Gastroesophageal sphincter (tissue), 4 donors: ENCODE results near the gene GADD45A. TPM values are rescaled to one million over a fixed set of nuclear protein-coding genes. Genes with fewer than 3 reads are reported as not detected.
A peak's percentile ranks its signal among the peaks of the same experiment; 100 is the strongest.

Source experiments
- ATAC-seq: fragments of 150-250 bp; one replicate; pipeline ENCODE4 v1.9.1; 2016; ENCODE audit warnings: mild to moderate bottlenecking, moderate library complexity
- H3K27ac ChIP-seq, 4 donors: fragments of 200-600 bp; sonication (generic) in 3 of 4; 1 replicate in 3 of 4; 2 replicates in 1 of 4; pipeline ENCODE4 v1.5.1; 2016 to 2019
- H3K27me3 ChIP-seq: fragments of 200-600 bp; sonication (generic); one replicate; pipeline ENCODE4 v1.5.1; 2019
- H3K36me3 ChIP-seq, 2 donors: fragments of 200-600 bp; sonication (generic); one replicate each; pipeline ENCODE4 v1.5.1; 2019; ENCODE audit warnings: control low read depth in 1 of 2
- H3K4me1 ChIP-seq, 3 donors: fragments of 200-600 bp; sonication (generic); 1 replicate in 2 of 3; 2 replicates in 1 of 3; pipeline ENCODE4 v1.5.1; 2016 to 2019; ENCODE audit warnings: control low read depth in 2 of 3
- H3K4me3 ChIP-seq, 2 donors: fragments of 200-600 bp; sonication (generic); one replicate each; pipeline ENCODE4 v1.5.1; 2019; ENCODE audit warnings: mild to moderate bottlenecking in 1 of 2, moderate library complexity in 1 of 2
- H3K9me3 ChIP-seq, 3 donors: fragments of 200-600 bp; sonication (generic); one replicate each; pipeline ENCODE4 v1.5.1; 2017 to 2019; ENCODE audit warnings: control low read depth in 2 of 3
- CTCF ChIP-seq, 4 experiments: fragments of 200-600 bp in 2 of 4; fragments of 450-650 bp in 2 of 4; sonication (generic) in 1 of 4; IDR thresholded peaks; one replicate each; pipeline ENCODE4 v1.5.1; 2017 to 2019; ENCODE audit warnings: antibody characterized with exemption in 4 of 4, mild to moderate bottlenecking in 2 of 4, moderate library complexity in 2 of 4
- EP300 ChIP-seq: sonication (generic); formaldehyde crosslinking; IDR thresholded peaks from one replicate; pipeline ENCODE4 v1.6.1; 2017; ENCODE audit warnings: antibody characterized with exemption, mild to moderate bottlenecking
- POLR2A ChIP-seq, 2 donors: fragments of 450-650 bp; IDR thresholded peaks; one replicate each; pipeline ENCODE4 v1.6.1; 2017; ENCODE audit warnings: antibody characterized with exemption in 2 of 2, mild to moderate bottlenecking in 2 of 2, moderate library complexity in 1 of 2
- POLR2AphosphoS5 ChIP-seq: sonication (generic); formaldehyde crosslinking; IDR thresholded peaks from one replicate; pipeline ENCODE4 v1.6.1; 2017; ENCODE audit warnings: antibody characterized with exemption
- WGBS, 2 donors: methylation state at CpG; one replicate each; pipeline ENCODE4 v1.1.5; 2018; ENCODE audit warnings: low coverage in 1 of 2; 5-methylcytosine and 5-hydroxymethylcytosine counted together
- total RNA-seq, 4 donors: library from RNA; depleted of rRNA; stranded (reverse); fragments of >200 nt; gene quantifications; one replicate each; pipeline ENCODE4 v1.1.0, GENCODE V29; 2016

Gene GADD45A
- total RNA-seq, 4 donors from 2014 or later: 58.7 to 69.9 (median 65.6) TPM

GRCh38 chr1:67645495-67646144 lies 39.4 kb upstream of the GADD45A start:
- no peak overlapping the region for H3K4me3 ChIP-seq
- no peaks in the 10 kb centered on the region for H3K27me3 ChIP-seq
- H3K4me1 ChIP-seq: peaks cover 0 to 27% (median 11%) of the 10 kb centered on the region in 3 donors
- peak; percentile 68 for ATAC-seq
- no peaks in the 10 kb centered on the region for H3K36me3 ChIP-seq
- 10 to 48% methylated on average over 2 of the region's 3 CpGs for WGBS, 2 donors
- no peaks in the 10 kb centered on the region for H3K9me3 ChIP-seq
- TF ChIP-seq POLR2AphosphoS5: no peak
- no peak for TF ChIP-seq EP300
- TF ChIP-seq POLR2A (IDR thresholded peaks at IDR 0.05): no peak
- no peak for TF ChIP-seq CTCF (IDR thresholded peaks at IDR 0.05)
- H3K27ac ChIP-seq: peak overlapping the region in 1 of 4 donors; percentile 29

- 50 to 53% methylated on average over 3 of the region's 3 CpGs for WGBS, 2 donors
- TF ChIP-seq CTCF (IDR thresholded peaks at IDR 0.05) (no peak), POLR2AphosphoS5 (no peak), EP300 (no peak), POLR2A (IDR thresholded peaks at IDR 0.05) (no peak)
- Histone ChIP-seq H3K4me3 (no peak overlapping the region), H3K4me1 (peaks cover 0 to 27% (median 11%) of the 10 kb centered on the region in 3 donors), H3K27me3 (no peaks in the 10 kb centered on the region), H3K36me3 (no peaks in the 10 kb centered on the region), H3K27ac (peak overlapping the region in 3 of 4 donors; percentile 5 to 43 (median 29)), H3K9me3 (no peaks in the 10 kb centered on the region)
- ATAC-seq: no peak
Measured at GRCh38 chr1:67646145-67647035, 38.6 kb upstream of the GADD45A start.

- ATAC-seq: peak; percentile 44
- Histone ChIP-seq H3K4me3 (no peak overlapping the region), H3K4me1 (peaks cover 0 to 27% (median 11%) of the 10 kb centered on the region in 3 donors), H3K36me3 (no peaks in the 10 kb centered on the region), H3K27ac (peak overlapping the region in 3 of 4 donors; percentile 5 to 43 (median 29)), H3K9me3 (no peaks in the 10 kb centered on the region), H3K27me3 (no peaks in the 10 kb centered on the region)
- 66 to 71% methylated on average over 7 of the region's 7 CpGs for WGBS, 2 donors
- no peak for TF ChIP-seq POLR2AphosphoS5
- no peak for TF ChIP-seq CTCF (IDR thresholded peaks at IDR 0.05)
- no peak for TF ChIP-seq POLR2A (IDR thresholded peaks at IDR 0.05)
- TF ChIP-seq EP300: no peak
Measured at GRCh38 chr1:67647036-67647798, 37.8 kb upstream of the GADD45A start.

- no peak overlapping the region for H3K27ac ChIP-seq
Measured at GRCh38 chr1:67647814-67648358, 37.1 kb upstream of the GADD45A start.

More at GRCh38 chr1:67647814-67648358, 37.1 kb upstream of the GADD45A start:
- Histone ChIP-seq H3K4me1 (peaks cover 0 to 27% (median 11%) of the 10 kb centered on the region in 3 donors), H3K27me3 (no peaks in the 10 kb centered on the region), H3K9me3 (no peaks in the 10 kb centered on the region), H3K36me3 (no peaks in the 10 kb centered on the region), H3K4me3 (no peak overlapping the region)
- ATAC-seq: no peak
- no peak for TF ChIP-seq EP300
- no peak for TF ChIP-seq POLR2AphosphoS5
- no peak for TF ChIP-seq CTCF (IDR thresholded peaks at IDR 0.05)
- no peak for TF ChIP-seq POLR2A (IDR thresholded peaks at IDR 0.05)
- 93 to 100% methylated on average over 2 to 3 of the region's 3 CpGs for WGBS, 2 donors
